ENCODE results near the gene SHANK2. TPM values are rescaled to one million over a fixed set of nuclear protein-coding genes. Genes with fewer than 3 reads are reported as not detected.
"Not testable (repeated sequence)": the region's sequence is repeated elsewhere in the genome, so short reads cannot be mapped to it uniquely, and the experiment has no call there.

Gene SHANK2
- total RNA-seq, 2 donors from 2014 or later, result 43.5 to 46.4 TPM

- no peak overlapping the region for H3K4me3 ChIP-seq
- no peaks in the 10 kb centered on the region for H3K27me3 ChIP-seq (replicated peaks; ENCODE audit: insufficient read depth)
- no peak for DNase-seq (ENCODE audit: low spot score)
- H3K27ac ChIP-seq, result no peak overlapping the region
- TF ChIP-seq POLR2A (IDR thresholded peaks at IDR 0.05) (no peak), CTCF (IDR thresholded peaks at IDR 0.05) (no peak), POLR2AphosphoS5 (IDR thresholded peaks at IDR 0.05) (no peak)
- no peaks in the 10 kb centered on the region for H3K36me3 ChIP-seq
- 93% methylated on average over 8 of the region's 8 CpGs for WGBS
- H3K9me3 ChIP-seq, result no peaks in the 10 kb centered on the region
- intact Hi-C loops (cut with DNase I), result no loop called here
- peaks cover 8% of the 10 kb centered on the region for H3K4me1 ChIP-seq (replicated peaks)
Measured at GRCh38 chr11:71238285-71238875, 14.0 kb downstream of the SHANK2 start.

- Histone ChIP-seq H3K4me1 (replicated peaks) (peaks cover 8% of the 10 kb centered on the region), H3K36me3 (no peaks in the 10 kb centered on the region), H3K27ac (no peak overlapping the region), H3K9me3 (no peaks in the 10 kb centered on the region), H3K4me3 (no peak overlapping the region), H3K27me3 (replicated peaks; ENCODE audit: insufficient read depth) (no peaks in the 10 kb centered on the region)
- intact Hi-C loops (cut with DNase I), result no loop called here
- TF ChIP-seq POLR2A (IDR thresholded peaks at IDR 0.05) (no peak), CTCF (IDR thresholded peaks at IDR 0.05) (no peak), POLR2AphosphoS5 (IDR thresholded peaks at IDR 0.05) (no peak)
- DNase-seq (ENCODE audit: low spot score), result no peak
- 70% methylated on average over 6 of the region's 6 CpGs for WGBS
Measured at GRCh38 chr11:71237853-71238252, 14.5 kb downstream of the SHANK2 start.

GRCh38 chr11:71236836-71237475 is 15.4 kb downstream of the SHANK2 start:
- no peak overlapping the region for H3K4me3 ChIP-seq
- intact Hi-C loops (cut with DNase I), result no loop called here
- peaks cover 8% of the 10 kb centered on the region for H3K4me1 ChIP-seq (replicated peaks)
- H3K27me3 ChIP-seq (replicated peaks; ENCODE audit: insufficient read depth), result no peaks in the 10 kb centered on the region
- 87% methylated on average over 12 of the region's 12 CpGs for WGBS
- no peaks in the 10 kb centered on the region for H3K9me3 ChIP-seq
- no peak for DNase-seq (ENCODE audit: low spot score)
- H3K27ac ChIP-seq, result no peak overlapping the region
- no peaks in the 10 kb centered on the region for H3K36me3 ChIP-seq
- no peak for TF ChIP-seq POLR2AphosphoS5 (IDR thresholded peaks at IDR 0.05)
- TF ChIP-seq POLR2A (IDR thresholded peaks at IDR 0.05), result no peak
- no peak for TF ChIP-seq CTCF (IDR thresholded peaks at IDR 0.05)

- WGBS, result 87% methylated on average over 8 of the region's 8 CpGs
- H3K27ac ChIP-seq, result no peak overlapping the region
- no peaks in the 10 kb centered on the region for H3K27me3 ChIP-seq (replicated peaks; ENCODE audit: insufficient read depth)
- intact Hi-C loops (cut with DNase I), result no loop called here
- H3K9me3 ChIP-seq, result no peaks in the 10 kb centered on the region
- H3K4me1 ChIP-seq (replicated peaks), result no peaks in the 10 kb centered on the region
- TF ChIP-seq POLR2A (IDR thresholded peaks at IDR 0.05) (no peak), POLR2AphosphoS5 (IDR thresholded peaks at IDR 0.05) (no peak), CTCF (IDR thresholded peaks at IDR 0.05) (no peak)
- no peak for DNase-seq (ENCODE audit: low spot score)
- H3K4me3 ChIP-seq, result no peak overlapping the region
- H3K36me3 ChIP-seq, result no peaks in the 10 kb centered on the region
Measured at GRCh38 chr11:71235719-71236118, 16.7 kb downstream of the SHANK2 start.

GRCh38 chr11:71233896-71234852 is 18.2 kb downstream of the SHANK2 start:
- H3K27ac ChIP-seq; H3K4me1 ChIP-seq (replicated peaks); H3K36me3 ChIP-seq; H3K9me3 ChIP-seq; DNase-seq (ENCODE audit: low spot score); H3K4me3 ChIP-seq; H3K27me3 ChIP-seq (replicated peaks; ENCODE audit: insufficient read depth); intact Hi-C loops (cut with DNase I): not testable (repeated sequence)
- WGBS, result 89% methylated on average over 20 of the region's 22 CpGs

Measured in prostate gland (tissue), 2 donors.